Muscle of arm (tissue), 12 donors: ENCODE data around the gene COPA. TPM values are rescaled to one million over a fixed set of nuclear protein-coding genes. Genes with fewer than 3 reads are reported as not detected.
"Not testable (repeated sequence)": the region's sequence is repeated elsewhere in the genome, so short reads cannot be mapped to it uniquely, and the experiment has no call there.

Experiments used
- DNase-seq: peaks from one replicate; pipeline ENCODE4 v3.0.0-alpha.2; 2013
- polyA plus RNA-seq, 12 donors: library from polyadenylated mRNA; unstranded; fragments of 120-200 nt; gene quantifications; one replicate each; pipeline ENCODE4 v1.2.1, GENCODE V29; 2013; ENCODE audit not compliant: insufficient read length in 12 of 12

COPA gene
- polyA plus RNA-seq, 12 donors: 111 to 183 (median 134) TPM; not detected in 1

DNA sequence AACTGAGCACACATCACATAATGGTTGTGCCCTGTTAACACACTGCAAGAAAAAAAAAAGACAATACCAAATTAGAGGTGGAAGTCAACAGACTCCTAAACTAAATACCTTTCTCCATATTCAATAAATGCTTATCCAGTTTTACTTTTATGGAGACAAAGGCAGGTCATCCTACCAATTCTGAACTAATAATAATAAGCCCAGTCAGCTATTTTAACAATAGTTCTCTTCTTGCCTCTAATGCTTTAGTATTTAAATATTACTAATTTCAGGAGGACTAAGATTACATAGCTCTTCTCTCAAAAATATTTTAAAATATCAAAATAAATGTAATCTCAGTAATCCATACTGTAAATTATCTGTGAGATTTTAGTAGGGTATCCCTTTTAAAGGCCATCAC, 10.5 kb downstream of the COPA start:
- no peak for DNase-seq

DNA sequence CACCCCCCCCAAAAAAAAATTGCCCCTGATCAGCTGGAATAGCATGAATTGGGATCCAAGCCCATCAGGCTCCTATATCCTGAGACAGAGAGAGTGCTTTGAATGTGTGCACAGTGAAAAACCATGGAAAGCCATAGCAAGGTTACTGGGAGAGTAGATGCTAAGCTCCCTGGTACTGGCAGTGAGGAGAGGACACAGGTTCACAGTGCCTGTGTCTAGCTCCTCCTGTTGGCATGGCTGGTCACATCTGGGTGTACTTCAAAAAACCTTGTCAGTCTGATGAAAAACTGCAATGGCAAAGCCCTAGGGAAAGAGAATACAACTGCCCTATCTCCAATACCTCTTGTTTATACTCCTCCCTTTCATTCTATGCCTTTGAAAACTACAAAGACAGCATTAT, 12.9 kb downstream of the COPA start:
- no peak for DNase-seq

DNA sequence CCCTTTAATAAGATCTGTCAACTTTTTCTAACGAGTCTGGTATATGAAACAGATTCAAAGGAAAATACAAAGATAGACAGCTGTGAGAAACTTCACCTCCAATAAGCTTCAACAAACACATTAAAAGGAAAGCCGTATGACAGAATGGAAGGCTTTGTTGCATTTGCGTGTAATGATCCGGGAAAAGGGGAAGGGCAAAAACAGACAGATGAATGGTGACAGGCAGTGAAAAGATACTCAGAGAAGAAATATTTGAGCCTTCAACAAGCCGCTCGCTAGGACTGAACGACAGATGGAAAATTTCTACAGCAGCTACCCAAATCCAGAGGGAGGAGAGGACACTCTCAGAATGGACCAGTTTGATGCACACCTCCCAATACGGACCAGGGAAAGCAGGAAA, 14.9 kb downstream of the COPA start:
- DNase-seq: no peak

- DNase-seq: no peak
These were observed 16.6 kb downstream of the COPA start for GRCh38 chr1:160326418-160326817.

GRCh38 chr1:160325252-160325651, 17.8 kb downstream of the COPA start:
- no peak for DNase-seq

- DNase-seq: no peak
These were observed 20.2 kb downstream of the COPA start for GRCh38 chr1:160322831-160323230.

DNA sequence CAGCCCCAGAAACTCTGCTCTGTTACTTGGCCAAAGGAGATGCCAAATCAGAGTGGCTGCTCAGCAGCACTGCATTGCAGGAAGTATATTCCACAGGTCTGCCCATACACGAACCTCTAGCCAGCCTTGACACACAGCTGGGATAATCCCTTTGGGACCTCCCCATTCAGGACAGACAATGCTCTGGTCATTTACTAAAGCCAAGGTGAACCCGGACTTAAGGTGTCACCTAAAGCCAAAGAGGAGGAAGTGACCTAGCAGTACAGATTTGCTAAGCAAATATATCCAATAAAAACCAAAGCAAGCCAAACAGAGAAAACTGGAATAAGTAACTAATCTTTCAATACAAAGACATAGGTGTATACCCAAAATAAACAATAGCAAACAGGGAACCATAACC, 27.7 kb downstream of the COPA start:
- DNase-seq: no peak

DNA sequence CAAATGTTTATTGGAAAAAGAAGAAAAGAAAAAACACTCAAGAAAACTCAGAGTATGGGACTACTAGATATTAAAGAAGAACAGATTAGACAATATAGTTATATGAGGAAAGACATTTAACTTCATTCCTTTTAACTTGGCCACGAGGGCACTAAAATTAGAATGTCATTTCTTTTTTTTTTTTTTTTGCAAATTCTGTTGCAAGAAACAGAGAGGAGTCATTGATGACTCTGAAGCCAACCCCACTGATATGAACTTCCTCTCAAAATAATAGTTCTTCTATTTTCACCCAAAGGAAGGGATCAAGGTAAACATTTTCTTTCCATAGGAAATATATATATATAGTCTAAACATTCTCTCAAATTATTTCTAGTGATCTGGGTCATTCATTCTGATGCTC, 33.5 kb downstream of the COPA start:
- no peak for DNase-seq

DNA sequence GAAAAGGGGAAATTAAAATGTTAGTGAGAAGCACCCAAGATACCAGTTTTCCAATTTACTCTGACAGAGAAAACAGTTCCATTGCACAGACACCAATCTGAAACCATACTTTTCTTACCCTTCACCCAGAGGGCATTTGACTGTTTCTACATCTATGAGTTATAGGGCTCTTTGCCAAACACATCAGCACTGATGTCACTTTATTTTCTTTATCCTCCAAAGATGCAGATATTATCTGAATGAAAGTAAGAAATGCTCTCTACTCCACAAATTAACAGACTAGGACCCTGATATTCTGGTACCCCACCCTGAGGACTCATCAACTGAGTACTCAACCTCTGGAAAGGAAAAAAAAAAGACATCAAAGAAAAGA, 33.9 kb downstream of the COPA start:
- no peak for DNase-seq

DNA sequence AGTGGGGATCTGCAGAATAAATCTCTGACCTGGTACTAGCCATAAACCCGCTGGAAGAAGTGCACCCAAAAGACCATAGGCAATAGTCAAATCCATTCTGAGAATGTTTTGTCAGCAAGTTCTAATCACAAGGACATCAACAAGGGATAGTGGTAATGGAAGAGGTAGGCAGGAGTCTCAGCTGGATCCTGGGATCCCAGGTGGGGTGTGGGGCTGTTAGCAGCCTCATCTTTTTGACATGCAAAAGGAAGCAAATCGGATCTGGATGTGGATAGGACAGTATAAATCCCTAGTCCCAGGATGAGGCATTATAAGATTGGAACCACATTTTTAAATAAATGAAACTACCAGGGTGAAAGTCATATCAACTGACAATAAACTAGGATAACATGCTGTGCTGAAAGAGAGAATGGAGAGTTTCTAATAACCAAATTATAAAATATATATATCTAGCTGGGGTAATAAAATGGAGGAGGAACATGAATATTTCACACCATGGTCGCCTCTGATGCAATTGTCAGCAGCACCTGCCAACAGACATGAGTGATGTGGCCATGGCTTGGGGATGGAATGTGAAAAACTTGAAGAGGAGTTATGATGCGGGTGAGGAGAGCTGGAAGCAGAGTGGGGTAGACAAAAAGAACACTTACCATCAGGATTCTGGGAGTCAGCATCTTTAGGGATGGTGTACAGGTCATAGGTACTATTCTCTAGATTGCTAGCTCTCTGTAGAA, 34.4 kb downstream of the COPA start:
- no peak for DNase-seq

- no peak for DNase-seq
These were observed 35.8 kb downstream of the COPA start for GRCh38 chr1:160307118-160307791.

GRCh38 chr1:160300173-160300572, 42.9 kb downstream of the COPA start:
- DNase-seq: no peak

DNA sequence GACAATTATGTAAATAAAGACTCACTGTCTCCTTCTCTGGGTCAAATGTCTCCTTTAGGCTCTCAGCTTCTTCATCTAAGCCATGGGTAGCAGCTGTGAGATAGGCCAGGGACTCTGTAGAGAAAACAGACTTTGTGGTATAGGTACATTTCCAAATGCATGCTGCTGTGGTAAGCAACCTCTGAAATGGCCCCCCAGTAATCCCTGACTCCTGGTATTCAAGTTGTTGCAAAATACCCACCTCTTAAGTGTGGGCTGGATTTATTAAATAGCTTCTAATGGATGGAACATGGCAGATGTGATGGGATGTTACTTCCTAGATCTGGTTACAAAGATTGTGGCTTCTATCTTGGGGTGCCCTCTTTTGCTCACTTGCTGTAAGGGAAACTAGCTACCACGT, 47.0 kb downstream of the COPA start:
- DNase-seq: no peak

DNA sequence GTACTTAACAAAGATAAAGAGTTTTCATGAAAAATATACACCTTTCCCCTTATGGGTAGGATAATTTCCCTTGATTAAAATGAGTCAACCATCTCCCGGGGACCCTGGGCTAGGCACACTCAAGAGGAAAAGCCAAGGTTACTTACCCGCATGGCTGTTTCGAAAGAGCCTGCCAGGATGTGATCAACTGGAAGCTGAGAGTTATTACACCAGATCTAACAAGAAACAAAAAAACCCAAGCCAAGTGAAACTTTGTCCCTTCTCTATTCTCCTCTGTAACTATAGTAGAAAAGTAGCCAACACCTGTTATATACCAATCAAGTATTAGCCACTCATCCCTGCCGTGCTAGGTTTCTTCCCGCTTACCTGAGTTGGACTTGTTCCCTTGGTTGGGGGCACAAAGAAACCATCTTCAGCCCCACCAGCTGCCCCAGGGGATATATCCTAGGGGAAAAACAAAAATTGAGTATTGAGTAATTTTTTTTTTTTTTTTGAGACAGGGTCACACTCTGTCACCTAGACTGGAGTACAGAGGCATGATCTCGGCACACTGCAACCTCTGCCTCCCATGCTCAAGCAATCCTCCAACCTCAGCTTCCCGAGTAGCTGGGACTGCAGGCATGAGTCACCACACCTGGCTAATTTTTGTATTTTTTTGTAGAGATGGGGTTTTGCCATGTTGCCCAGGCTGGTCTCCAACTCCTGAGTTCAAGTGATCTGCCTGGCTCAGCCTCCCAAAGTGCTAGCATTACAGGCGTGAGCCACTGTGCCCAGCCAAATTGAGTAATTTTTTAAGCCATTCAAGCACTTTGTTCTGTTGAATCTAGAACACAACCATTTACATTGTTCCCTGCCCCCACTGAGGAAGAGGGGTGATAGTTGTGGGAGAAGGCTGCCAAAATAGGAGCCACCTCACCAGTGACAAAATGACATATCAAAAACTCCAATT, 49.8 kb downstream of the COPA start:
- DNase-seq: no peak

DNA sequence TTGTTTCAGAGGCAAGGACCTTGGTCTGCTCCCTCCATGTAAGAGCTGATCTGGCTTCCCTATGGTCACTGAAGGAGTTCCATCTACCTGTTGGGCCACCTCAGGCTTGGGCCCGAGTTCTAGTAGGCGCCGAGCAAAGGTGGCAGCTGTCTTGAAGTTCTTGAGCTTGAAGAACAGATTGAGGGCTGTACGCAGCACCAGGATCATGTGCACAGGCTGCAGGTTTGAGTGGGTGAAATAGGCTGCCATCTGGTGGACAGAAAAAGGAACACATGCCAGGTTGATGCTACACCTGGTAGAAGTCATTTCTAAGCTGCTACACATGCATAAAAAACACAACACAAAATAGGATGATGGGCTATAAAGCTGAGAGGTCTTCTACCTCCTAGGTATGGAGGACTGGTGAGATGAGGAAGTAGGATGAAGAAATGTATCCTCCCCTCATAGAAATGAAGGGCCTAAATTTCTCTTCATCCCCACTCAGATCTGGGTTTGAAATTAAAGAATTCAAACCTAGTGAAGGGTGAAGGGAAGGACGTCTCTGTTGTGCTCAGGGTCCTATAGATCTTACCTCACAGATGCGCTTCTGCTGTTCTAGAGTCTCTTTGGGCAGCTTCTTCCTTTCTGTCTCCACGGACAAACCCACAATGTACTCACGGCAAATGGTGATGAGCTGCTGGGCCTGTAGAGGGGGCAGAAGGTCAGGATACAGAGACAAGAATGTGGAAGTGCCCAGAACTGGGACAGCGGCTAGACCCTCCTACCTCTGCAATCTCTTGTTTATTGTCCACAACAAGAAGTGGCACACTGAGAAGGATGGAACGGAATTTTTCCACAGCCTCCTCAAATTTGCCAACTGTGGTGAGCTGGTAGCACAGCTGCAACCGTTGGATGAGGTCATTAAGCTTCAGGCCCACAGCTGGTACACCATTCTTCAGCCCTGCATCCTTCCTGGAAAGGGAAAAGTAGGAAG, 51.5 kb downstream of the COPA start:
- DNase-seq: peak; percentile 67

- DNase-seq: not testable (repeated sequence)
These were observed 55.3 kb downstream of the COPA start for GRCh38 chr1:160287769-160288168.

DNA sequence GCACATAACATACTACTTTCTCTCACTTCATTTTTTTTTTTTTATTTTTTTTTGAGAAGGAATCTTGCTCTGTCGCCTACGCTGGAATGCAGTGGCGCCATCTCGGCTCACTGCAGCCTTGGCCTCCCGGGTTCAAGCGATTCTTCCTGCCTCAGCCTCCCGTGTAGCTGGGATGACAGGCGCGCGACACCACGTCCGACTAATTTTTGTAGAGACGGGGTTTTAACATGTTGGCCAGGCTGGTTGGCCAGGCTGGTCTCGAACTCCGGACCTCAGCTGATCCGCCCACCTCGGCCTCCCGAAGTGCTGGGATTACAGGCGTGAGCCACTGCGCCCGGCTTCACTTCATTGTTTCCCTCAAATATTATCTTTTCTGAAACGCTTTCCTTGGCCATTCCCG, 57.5 kb downstream of the COPA start:
- no peak for DNase-seq

DNA sequence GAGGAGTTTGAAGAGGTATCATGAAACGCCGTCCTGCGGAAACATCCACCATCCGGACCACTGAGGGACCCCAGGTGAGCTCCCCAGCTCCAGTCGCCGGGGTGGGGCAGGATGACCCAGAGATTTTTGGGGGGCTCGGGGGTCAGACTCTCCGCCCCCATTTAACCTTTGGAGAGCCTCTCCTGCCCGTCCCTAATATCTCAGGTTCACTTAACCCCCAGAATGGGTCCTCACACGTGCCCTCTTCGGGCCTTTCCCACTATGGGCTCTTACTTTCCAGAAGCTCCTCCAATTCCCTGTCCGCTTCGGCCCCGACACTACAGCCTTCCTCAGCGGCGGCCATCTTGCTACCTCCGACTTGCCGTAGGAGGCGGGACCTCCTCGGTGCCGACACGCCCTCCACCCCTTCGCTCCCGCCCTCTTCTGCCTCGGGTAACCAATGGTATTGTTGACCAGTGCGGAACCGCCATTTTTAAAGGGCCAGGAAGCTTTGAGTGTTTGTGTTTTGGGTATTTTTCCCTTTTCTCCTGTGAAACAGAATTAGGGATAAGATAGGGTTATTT, 58.2 kb downstream of the COPA start, which contains the start of gene PEX19:
Gene PEX19, minus strand, starts transcription at position 352 of the 563 bp plus-strand sequence. Its CDS starts 9 bp downstream, at position 343.
- DNase-seq: peak; percentile 95

DNA sequence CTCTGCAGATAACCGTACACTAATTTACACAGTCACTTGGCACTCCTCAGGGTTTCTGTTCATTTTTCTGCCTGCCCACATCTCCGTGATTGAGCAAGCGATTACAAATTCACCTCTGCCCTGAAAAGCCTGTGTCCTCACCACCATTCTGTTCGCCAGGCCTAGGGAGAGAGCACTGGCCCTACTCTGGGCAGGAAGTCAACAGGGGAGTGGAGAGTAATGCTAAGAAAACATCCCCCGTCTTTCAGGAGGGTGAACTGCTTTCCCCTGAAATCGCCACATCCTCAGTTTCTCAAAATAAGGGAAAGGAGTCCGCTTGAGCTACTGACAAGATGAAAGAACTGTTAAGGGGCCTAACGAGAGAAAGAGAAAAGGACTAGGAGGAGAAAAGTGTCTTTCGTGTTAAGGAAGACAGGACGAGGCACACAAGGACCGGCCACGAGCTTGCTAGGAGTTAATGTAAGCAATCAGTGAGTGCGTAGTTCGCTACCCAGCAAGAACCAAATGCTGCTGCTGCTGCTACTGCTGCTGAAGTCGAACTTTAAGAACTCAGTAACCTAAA, 58.7 kb downstream of the COPA start:
- no peak for DNase-seq

GRCh38 chr1:160282807-160283206, 60.2 kb downstream of the COPA start:
- no peak for DNase-seq
